OCI-LY7 (cell line): Measurements from ENCODE around the gene PAK1.

Experiments
- EZH2phosphoT487 ChIP-seq: fragments of 200-600 bp; sonication (generic); IDR thresholded peaks from 2 replicates; pipeline ENCODE4 v1.6.1; 2018; ENCODE audit warnings: low read depth, borderline replicate concordance, mild to moderate bottlenecking, mixed run types, antibody characterized with exemption, low read length, moderate library complexity, mixed read lengths
- TF ChIP-seq, protein P1 (sequence below): fragments of 200-600 bp; sonication (generic); conservative IDR thresholded peaks from 2 replicates; pipeline ENCODE4 v1.5.1; 2014; ENCODE audit warnings: mild to moderate bottlenecking, antibody characterized with exemption, low read length, moderate library complexity, mixed read lengths

DNA sequence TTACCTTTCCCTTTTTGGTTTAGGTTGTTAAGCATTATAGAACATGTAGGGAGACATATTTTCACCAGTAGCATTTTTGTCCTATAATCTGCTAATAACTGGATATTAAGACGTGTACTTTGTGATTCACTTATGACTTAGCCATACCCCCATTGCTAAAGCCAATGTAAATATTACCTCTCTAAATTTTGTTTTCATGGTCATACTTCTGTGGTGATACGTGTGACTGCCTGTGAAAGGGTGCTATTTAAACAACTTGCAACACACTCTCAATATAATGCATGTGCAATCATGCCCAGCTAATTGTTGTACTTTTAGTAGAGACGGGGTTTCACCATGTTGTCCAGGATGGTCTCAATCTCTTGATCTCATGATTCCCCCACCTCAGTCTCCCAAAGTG, 36.2 kb upstream of the PAK1 start:
- TF ChIP-seq, protein P1, sequence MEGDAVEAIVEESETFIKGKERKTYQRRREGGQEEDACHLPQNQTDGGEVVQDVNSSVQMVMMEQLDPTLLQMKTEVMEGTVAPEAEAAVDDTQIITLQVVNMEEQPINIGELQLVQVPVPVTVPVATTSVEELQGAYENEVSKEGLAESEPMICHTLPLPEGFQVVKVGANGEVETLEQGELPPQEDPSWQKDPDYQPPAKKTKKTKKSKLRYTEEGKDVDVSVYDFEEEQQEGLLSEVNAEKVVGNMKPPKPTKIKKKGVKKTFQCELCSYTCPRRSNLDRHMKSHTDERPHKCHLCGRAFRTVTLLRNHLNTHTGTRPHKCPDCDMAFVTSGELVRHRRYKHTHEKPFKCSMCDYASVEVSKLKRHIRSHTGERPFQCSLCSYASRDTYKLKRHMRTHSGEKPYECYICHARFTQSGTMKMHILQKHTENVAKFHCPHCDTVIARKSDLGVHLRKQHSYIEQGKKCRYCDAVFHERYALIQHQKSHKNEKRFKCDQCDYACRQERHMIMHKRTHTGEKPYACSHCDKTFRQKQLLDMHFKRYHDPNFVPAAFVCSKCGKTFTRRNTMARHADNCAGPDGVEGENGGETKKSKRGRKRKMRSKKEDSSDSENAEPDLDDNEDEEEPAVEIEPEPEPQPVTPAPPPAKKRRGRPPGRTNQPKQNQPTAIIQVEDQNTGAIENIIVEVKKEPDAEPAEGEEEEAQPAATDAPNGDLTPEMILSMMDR: no peak
- TF ChIP-seq EZH2phosphoT487: no peak
